ENCODE measurements around the gene STMND1.
"Not testable (repeated sequence)": the region's sequence is repeated elsewhere in the genome, so short reads cannot be mapped to it uniquely, and the experiment has no call there.

STMND1 gene

DNA sequence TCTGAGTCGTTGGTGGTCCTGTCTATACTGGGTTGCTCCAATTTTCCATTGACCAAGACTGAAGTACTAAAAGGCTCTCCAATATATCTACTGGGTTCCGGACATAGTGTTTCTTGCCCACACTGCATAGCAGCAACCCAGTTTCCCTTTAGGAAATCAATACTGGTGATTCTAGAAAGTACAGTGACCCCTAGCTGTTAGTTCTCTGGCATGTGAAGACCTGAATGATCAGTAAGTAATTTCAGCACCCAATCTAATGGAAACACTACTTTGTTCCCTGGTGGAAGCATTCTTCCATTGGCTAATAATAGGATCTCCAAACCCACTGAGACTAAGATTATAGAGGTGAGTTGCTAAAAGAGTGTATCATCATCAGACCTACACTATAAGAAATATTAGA lies 40.8 kb upstream of the STMND1 start:
- H3K9me3 ChIP-seq (ENCODE audit: insufficient read depth, low read length): no peaks in the 10 kb centered on the region
- H3F3A ChIP-seq (ENCODE audit: insufficient read depth): no peaks in the 10 kb centered on the region
- no peak overlapping the region for H2AFZ ChIP-seq (ENCODE audit: low read depth, low read length, severe bottlenecking)
- H3K4me3 ChIP-seq (ENCODE audit: insufficient read depth, low read length, poor library complexity, severe bottlenecking): no peak overlapping the region
- no peaks in the 10 kb centered on the region for H3K9me2 ChIP-seq (replicated peaks; ENCODE audit: insufficient read depth, low read length)
- H3K79me2 ChIP-seq (ENCODE audit: insufficient read depth, low read length): no peaks in the 10 kb centered on the region
- H3K4me2 ChIP-seq (ENCODE audit: low read depth, low read length, poor library complexity, severe bottlenecking): no peak overlapping the region
- no peak overlapping the region for H3K9ac ChIP-seq (ENCODE audit: low read length)
- no peaks in the 10 kb centered on the region for H4K20me1 ChIP-seq (ENCODE audit: low read depth, low read length)
- TF ChIP-seq EZH2phosphoT487 (conservative IDR thresholded peaks at IDR 0.05; ENCODE audit: low read length): no peak
- TF ChIP-seq, protein P1, sequence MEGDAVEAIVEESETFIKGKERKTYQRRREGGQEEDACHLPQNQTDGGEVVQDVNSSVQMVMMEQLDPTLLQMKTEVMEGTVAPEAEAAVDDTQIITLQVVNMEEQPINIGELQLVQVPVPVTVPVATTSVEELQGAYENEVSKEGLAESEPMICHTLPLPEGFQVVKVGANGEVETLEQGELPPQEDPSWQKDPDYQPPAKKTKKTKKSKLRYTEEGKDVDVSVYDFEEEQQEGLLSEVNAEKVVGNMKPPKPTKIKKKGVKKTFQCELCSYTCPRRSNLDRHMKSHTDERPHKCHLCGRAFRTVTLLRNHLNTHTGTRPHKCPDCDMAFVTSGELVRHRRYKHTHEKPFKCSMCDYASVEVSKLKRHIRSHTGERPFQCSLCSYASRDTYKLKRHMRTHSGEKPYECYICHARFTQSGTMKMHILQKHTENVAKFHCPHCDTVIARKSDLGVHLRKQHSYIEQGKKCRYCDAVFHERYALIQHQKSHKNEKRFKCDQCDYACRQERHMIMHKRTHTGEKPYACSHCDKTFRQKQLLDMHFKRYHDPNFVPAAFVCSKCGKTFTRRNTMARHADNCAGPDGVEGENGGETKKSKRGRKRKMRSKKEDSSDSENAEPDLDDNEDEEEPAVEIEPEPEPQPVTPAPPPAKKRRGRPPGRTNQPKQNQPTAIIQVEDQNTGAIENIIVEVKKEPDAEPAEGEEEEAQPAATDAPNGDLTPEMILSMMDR (IDR thresholded peaks at IDR 0.05; ENCODE audit: insufficient read depth, low read length, poor library complexity, severe bottlenecking): no peak
- H3K27ac ChIP-seq (ENCODE audit: low read depth, low read length): no peak overlapping the region
- no peaks in the 10 kb centered on the region for H3K27me3 ChIP-seq (ENCODE audit: low read length)
- no peaks in the 10 kb centered on the region for H3K36me3 ChIP-seq (ENCODE audit: low read length)

DNA sequence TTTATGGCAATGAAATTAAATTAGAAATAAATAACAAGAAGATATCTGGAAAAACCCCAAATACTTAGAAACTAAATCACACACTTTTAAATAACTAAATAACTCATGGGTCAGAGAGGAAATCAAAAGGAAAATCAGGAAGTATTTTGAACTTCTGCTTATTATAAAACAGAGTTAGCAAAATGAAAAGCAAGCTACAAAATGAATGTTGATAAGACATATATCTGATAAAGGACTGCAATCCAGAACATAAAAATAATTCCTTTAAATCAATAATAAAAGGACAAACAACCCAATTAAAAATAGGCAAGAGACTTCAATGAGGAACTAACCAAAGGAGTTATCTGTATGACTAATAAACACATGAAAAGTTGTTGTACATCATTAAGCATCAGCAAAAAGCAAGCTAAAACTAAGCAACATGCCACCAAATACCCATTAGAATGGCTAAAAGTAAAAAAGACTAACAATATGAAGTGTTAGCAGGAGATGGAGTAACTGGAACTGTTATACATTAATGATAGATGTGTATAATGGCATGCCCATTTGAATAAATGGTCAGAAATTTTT lies 38.9 kb upstream of the STMND1 start:
- H4K20me1 ChIP-seq (ENCODE audit: low read depth, low read length): no peaks in the 10 kb centered on the region
- no peaks in the 10 kb centered on the region for H3K36me3 ChIP-seq (ENCODE audit: low read length)
- H2AFZ ChIP-seq (ENCODE audit: low read depth, low read length, severe bottlenecking): no peak overlapping the region
- no peak overlapping the region for H3K4me2 ChIP-seq (ENCODE audit: low read depth, low read length, poor library complexity, severe bottlenecking)
- H3K9ac ChIP-seq (ENCODE audit: low read length): no peak overlapping the region
- H3K4me3 ChIP-seq (ENCODE audit: insufficient read depth, low read length, poor library complexity, severe bottlenecking): no peak overlapping the region
- no peaks in the 10 kb centered on the region for H3K79me2 ChIP-seq (ENCODE audit: insufficient read depth, low read length)
- no peaks in the 10 kb centered on the region for H3K9me2 ChIP-seq (replicated peaks; ENCODE audit: insufficient read depth, low read length)
- H3K27me3 ChIP-seq (ENCODE audit: low read length): no peaks in the 10 kb centered on the region
- no peak overlapping the region for H3K27ac ChIP-seq (ENCODE audit: low read depth, low read length)
- TF ChIP-seq, protein P1 (IDR thresholded peaks at IDR 0.05; ENCODE audit: insufficient read depth, low read length, poor library complexity, severe bottlenecking): no peak
- no peak for TF ChIP-seq EZH2phosphoT487 (conservative IDR thresholded peaks at IDR 0.05; ENCODE audit: low read length)
- H3F3A ChIP-seq (ENCODE audit: insufficient read depth): no peaks in the 10 kb centered on the region
- H3K9me3 ChIP-seq (ENCODE audit: insufficient read depth, low read length): no peaks in the 10 kb centered on the region

GRCh38 chr6:17064975-17065374 lies 36.9 kb upstream of the STMND1 start:
- Histone ChIP-seq H3F3A (ENCODE audit: insufficient read depth) (no peaks in the 10 kb centered on the region), H3K79me2 (ENCODE audit: insufficient read depth, low read length) (no peaks in the 10 kb centered on the region), H2AFZ (ENCODE audit: low read depth, low read length, severe bottlenecking) (no peak overlapping the region), H3K27me3 (ENCODE audit: low read length) (no peaks in the 10 kb centered on the region), H3K4me3 (ENCODE audit: insufficient read depth, low read length, poor library complexity, severe bottlenecking) (no peak overlapping the region), H3K9me2 (replicated peaks; ENCODE audit: insufficient read depth, low read length) (no peaks in the 10 kb centered on the region), H3K9ac (ENCODE audit: low read length) (no peak overlapping the region), H4K20me1 (ENCODE audit: low read depth, low read length) (no peaks in the 10 kb centered on the region), H3K27ac (ENCODE audit: low read depth, low read length) (no peak overlapping the region), H3K4me2 (ENCODE audit: low read depth, low read length, poor library complexity, severe bottlenecking) (no peak overlapping the region), H3K9me3 (ENCODE audit: insufficient read depth, low read length) (no peaks in the 10 kb centered on the region), H3K36me3 (ENCODE audit: low read length) (no peaks in the 10 kb centered on the region)
- TF ChIP-seq EZH2phosphoT487 (conservative IDR thresholded peaks at IDR 0.05; ENCODE audit: low read length): no peak

DNA sequence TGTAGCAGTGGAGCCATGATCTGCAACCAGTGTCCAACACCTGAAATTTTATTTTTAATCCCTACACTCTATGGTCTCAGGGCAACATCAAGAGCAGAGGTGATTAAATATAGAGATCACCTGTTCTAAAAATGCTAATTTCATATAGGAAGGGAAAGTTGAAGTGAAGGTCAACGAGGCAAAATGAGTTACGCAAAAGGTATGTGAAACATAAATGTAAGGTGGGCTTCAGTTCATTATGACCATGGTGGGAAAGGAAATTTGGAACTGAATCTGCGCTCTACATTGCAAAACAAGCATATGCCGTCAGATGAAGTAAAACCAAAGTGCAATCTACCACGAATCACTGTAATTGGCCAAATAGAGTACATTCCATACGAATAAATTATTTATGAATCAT lies 35.2 kb upstream of the STMND1 start:
- no peak overlapping the region for H3K4me3 ChIP-seq (ENCODE audit: insufficient read depth, low read length, poor library complexity, severe bottlenecking)
- H3F3A ChIP-seq (ENCODE audit: insufficient read depth): no peaks in the 10 kb centered on the region
- no peak overlapping the region for H3K27ac ChIP-seq (ENCODE audit: low read depth, low read length)
- no peaks in the 10 kb centered on the region for H3K9me3 ChIP-seq (ENCODE audit: insufficient read depth, low read length)
- H3K9me2 ChIP-seq (replicated peaks; ENCODE audit: insufficient read depth, low read length): no peaks in the 10 kb centered on the region
- H3K9ac ChIP-seq (ENCODE audit: low read length): no peak overlapping the region
- H4K20me1 ChIP-seq (ENCODE audit: low read depth, low read length): no peaks in the 10 kb centered on the region
- H3K4me2 ChIP-seq (ENCODE audit: low read depth, low read length, poor library complexity, severe bottlenecking): no peak overlapping the region
- H3K79me2 ChIP-seq (ENCODE audit: insufficient read depth, low read length): no peaks in the 10 kb centered on the region
- H3K27me3 ChIP-seq (ENCODE audit: low read length): no peaks in the 10 kb centered on the region
- no peak overlapping the region for H2AFZ ChIP-seq (ENCODE audit: low read depth, low read length, severe bottlenecking)
- H3K36me3 ChIP-seq (ENCODE audit: low read length): no peaks in the 10 kb centered on the region
- TF ChIP-seq EZH2phosphoT487 (conservative IDR thresholded peaks at IDR 0.05; ENCODE audit: low read length): no peak
- TF ChIP-seq, protein P1 (IDR thresholded peaks at IDR 0.05; ENCODE audit: insufficient read depth, low read length, poor library complexity, severe bottlenecking): no peak

- not testable (repeated sequence) for H3K9me2 ChIP-seq (replicated peaks; ENCODE audit: insufficient read depth, low read length); H3K27me3 ChIP-seq (ENCODE audit: low read length); H3K79me2 ChIP-seq (ENCODE audit: insufficient read depth, low read length); H3K9ac ChIP-seq (ENCODE audit: low read length); H4K20me1 ChIP-seq (ENCODE audit: low read depth, low read length); H3K4me2 ChIP-seq (ENCODE audit: low read depth, low read length, poor library complexity, severe bottlenecking); H3K36me3 ChIP-seq (ENCODE audit: low read length); H3F3A ChIP-seq (ENCODE audit: insufficient read depth); H3K9me3 ChIP-seq (ENCODE audit: insufficient read depth, low read length); H2AFZ ChIP-seq (ENCODE audit: low read depth, low read length, severe bottlenecking); H3K27ac ChIP-seq (ENCODE audit: low read depth, low read length); H3K4me3 ChIP-seq (ENCODE audit: insufficient read depth, low read length, poor library complexity, severe bottlenecking)
These were observed 32.9 kb upstream of the STMND1 start for GRCh38 chr6:17068972-17069371.

DNA sequence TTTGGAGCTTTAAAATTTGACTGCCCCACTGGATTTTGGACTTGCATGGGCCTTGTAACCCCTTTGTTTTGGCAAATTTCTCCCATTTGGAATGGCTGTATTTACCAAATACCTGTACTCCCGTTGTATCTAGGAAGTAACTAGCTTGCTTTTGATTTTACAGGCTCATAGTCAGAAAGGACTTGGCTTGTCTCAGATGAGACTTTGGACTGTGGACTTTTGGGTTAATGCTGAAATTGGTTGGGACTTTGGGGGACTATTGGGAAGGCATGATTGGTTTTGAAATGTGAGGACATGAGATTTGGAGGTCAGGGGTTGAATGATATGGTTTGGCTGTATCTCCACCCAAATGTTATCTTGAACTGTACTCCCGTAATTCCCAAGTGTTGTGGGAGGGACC lies 31.4 kb upstream of the STMND1 start:
- not testable (repeated sequence) for H3K9ac ChIP-seq (ENCODE audit: low read length); H4K20me1 ChIP-seq (ENCODE audit: low read depth, low read length); H2AFZ ChIP-seq (ENCODE audit: low read depth, low read length, severe bottlenecking); H3K27me3 ChIP-seq (ENCODE audit: low read length); H3K9me3 ChIP-seq (ENCODE audit: insufficient read depth, low read length); H3K79me2 ChIP-seq (ENCODE audit: insufficient read depth, low read length); H3F3A ChIP-seq (ENCODE audit: insufficient read depth); H3K9me2 ChIP-seq (replicated peaks; ENCODE audit: insufficient read depth, low read length); H3K4me2 ChIP-seq (ENCODE audit: low read depth, low read length, poor library complexity, severe bottlenecking); H3K27ac ChIP-seq (ENCODE audit: low read depth, low read length); H3K4me3 ChIP-seq (ENCODE audit: insufficient read depth, low read length, poor library complexity, severe bottlenecking); H3K36me3 ChIP-seq (ENCODE audit: low read length)
